GM12878 (cell line): ENCODE data around the gene IER2. TPM values are rescaled to one million over a fixed set of nuclear protein-coding genes. Genes with fewer than 3 reads are reported as not detected.

Source experiments
- ATAC-seq: fragments of 200-7000 bp; cut with Tn5 transposase; 3 replicates; pipeline ENCODE4 v1.9.1; 2020; ENCODE audit warnings: mild to moderate bottlenecking, moderate library complexity
- BruUV-seq: library from RNA; stranded (reverse); fragments of 400-500 nt; replicated peaks from 2 replicates; lab custom pipeline; 2021; lab: Mats Ljungman, UMichigan
- CTCF ChIA-PET: fragments of 300-600 bp; sonication (Branson Sonifier 250); formaldehyde crosslinking; extraction: SDS; loops from one replicate; lab custom pipeline; 2021; ENCODE audit warnings: inconsistent platforms; lab: Yijun Ruan, JAX
- POLR2A ChIA-PET: fragments of 350-600 bp; formaldehyde crosslinking; extraction: SDS; loops from one replicate; lab custom pipeline; 2021; ENCODE audit warnings: inconsistent platforms; lab: Charles Lee
- RAD21 ChIA-PET: fragments of 300-600 bp; sonication (Branson Sonifier 250); formaldehyde crosslinking; loops from one replicate; lab custom pipeline; 2023; ENCODE audit warnings: antibody characterized with exemption; ENCODE audit not compliant: unreplicated experiment; lab: Charles Lee
- SMC1A ChIA-PET: fragments of 300-600 bp; sonication (Branson Sonifier 250); formaldehyde crosslinking; loops from one replicate; lab custom pipeline; 2023; ENCODE audit not compliant: unreplicated experiment, uncharacterized antibody; lab: Charles Lee
- DNase-seq: peaks from one replicate; pipeline ENCODE4 v3.0.0-alpha.2; 2011; ENCODE audit warnings: low read depth, low spot score
- FAIRE-seq: peaks from 3 replicates; lab custom pipeline; 2011; peaks lifted over from hg19 to GRCh38; lab: Jason Lieb, UNC
- H2AFZ ChIP-seq: 2 replicates; pipeline ENCODE4 v1.6.0; 2011; ENCODE audit warnings: low read depth, low read length, control low read depth; ENCODE audit not compliant: control insufficient read depth
- H3K27ac ChIP-seq: 2 replicates; pipeline ENCODE4 v1.5.1; 2011; ENCODE audit warnings: control low read depth; ENCODE audit not compliant: control insufficient read depth, insufficient read depth
- H3K27me3 ChIP-seq, 2 experiments: replicated peaks in 1 of 2; 2 replicates each; pipeline versions ENCODE4 v1.6.0 to v1.6.1; 2011; ENCODE audit warnings: low read length in 1 of 2; ENCODE audit not compliant: control insufficient read depth in 2 of 2, insufficient read depth in 2 of 2
- H3K36me3 ChIP-seq, 2 experiments: 2 replicates each; pipeline ENCODE4 v1.5.1; 2011; ENCODE audit warnings: low read length in 1 of 2; ENCODE audit not compliant: control insufficient read depth in 2 of 2, insufficient read depth in 2 of 2
- H3K4me1 ChIP-seq: 2 replicates; pipeline ENCODE4 v1.6.1; 2011; ENCODE audit warnings: mild to moderate bottlenecking, low read length, moderate library complexity, mixed read lengths; ENCODE audit not compliant: control insufficient read depth, insufficient read depth
- H3K4me2 ChIP-seq: 2 replicates; pipeline ENCODE4 v1.6.0; 2011; ENCODE audit warnings: control low read depth; ENCODE audit not compliant: control insufficient read depth, insufficient read depth
- H3K4me3 ChIP-seq: fragments of 200-600 bp; sonication (generic); 2 replicates; pipeline ENCODE4 v1.5.1; 2016
- H3K79me2 ChIP-seq: 2 replicates; pipeline ENCODE4 v1.6.0; 2011; ENCODE audit warnings: low read length; ENCODE audit not compliant: control insufficient read depth, insufficient read depth
- H3K9ac ChIP-seq: 2 replicates; pipeline ENCODE4 v1.8.0; 2011; ENCODE audit warnings: low read length, control low read depth, mixed read lengths; ENCODE audit not compliant: control insufficient read depth, insufficient read depth
- H3K9me3 ChIP-seq: replicated peaks from 3 replicates; pipeline ENCODE4 v1.5.1; 2011; ENCODE audit warnings: mild to moderate bottlenecking, low read length; ENCODE audit not compliant: control insufficient read depth, insufficient read depth
- H4K20me1 ChIP-seq: 2 replicates; pipeline ENCODE4 v1.6.0; 2011; ENCODE audit not compliant: control insufficient read depth, insufficient read depth
- HDAC6 ChIP-seq: fragments of 200-600 bp; sonication (generic); IDR thresholded peaks from one replicate; pipeline ENCODE4 v1.8.0; 2017; ENCODE audit warnings: antibody characterized with exemption; ENCODE audit not compliant: unreplicated experiment
- HSF1 ChIP-seq: fragments of 150-350 bp; IDR thresholded peaks from 2 replicates; pipeline ENCODE4 v1.6.1; 2014; ENCODE audit warnings: mild to moderate bottlenecking, low read depth, low read length
- IKZF1 ChIP-seq: fragments of 450-650 bp; conservative IDR thresholded peaks from 2 replicates; pipeline ENCODE4 v1.6.1; 2017; ENCODE audit warnings: antibody characterized with exemption, mild to moderate bottlenecking
- MTA3 ChIP-seq: IDR thresholded peaks from 2 replicates; pipeline ENCODE4 v1.6.1; 2012; ENCODE audit warnings: low read length, inconsistent platforms, borderline replicate concordance
- NKRF ChIP-seq: fragments of 450-650 bp; conservative IDR thresholded peaks from 2 replicates; pipeline ENCODE4 v1.6.1; 2017; ENCODE audit warnings: mild to moderate bottlenecking, moderate library complexity
- NR2C1 ChIP-seq: fragments of 450-650 bp; IDR thresholded peaks from 2 replicates; pipeline ENCODE4 v1.6.1; 2017; ENCODE audit warnings: antibody characterized with exemption, mild to moderate bottlenecking, moderate library complexity
- SMARCA5 ChIP-seq: fragments of 450-650 bp; IDR thresholded peaks from 2 replicates; pipeline ENCODE4 v1.6.1; 2017; ENCODE audit warnings: mild to moderate bottlenecking
- SMC3 ChIP-seq: IDR thresholded peaks from 2 replicates; pipeline ENCODE4 v1.6.1; 2011; ENCODE audit warnings: low read length, improper control_type of control experiment, borderline replicate concordance
- SPI1 ChIP-seq: IDR thresholded peaks from 2 replicates; pipeline ENCODE4 v1.6.1; 2011; ENCODE audit warnings: low read depth, mild to moderate bottlenecking, low read length, moderate library complexity, borderline replicate concordance; ENCODE audit not compliant: insufficient read depth
- SREBF2 ChIP-seq: IDR thresholded peaks from 2 replicates; pipeline ENCODE4 v1.6.1; 2012; ENCODE audit warnings: mild to moderate bottlenecking, low read length
- SUPT20H ChIP-seq: IDR thresholded peaks from 2 replicates; pipeline ENCODE4 v1.6.1; 2011; ENCODE audit warnings: low read depth, mild to moderate bottlenecking, low read length, moderate library complexity, borderline replicate concordance; ENCODE audit not compliant: control insufficient read depth
- TAF1 ChIP-seq: IDR thresholded peaks from 2 replicates; pipeline ENCODE4 v1.6.1; 2011; ENCODE audit warnings: mild to moderate bottlenecking, low read depth, low read length, borderline replicate concordance
- TCF7 ChIP-seq: IDR thresholded peaks from 2 replicates; pipeline ENCODE4 v1.6.1; 2014; ENCODE audit warnings: antibody characterized with exemption, borderline replicate concordance
- ZNF592 ChIP-seq: fragments of 450-650 bp; IDR thresholded peaks from 2 replicates; pipeline ENCODE4 v1.6.1; 2017; ENCODE audit warnings: mild to moderate bottlenecking, moderate library complexity
- WGBS: methylation state at CpG from one replicate; pipeline ENCODE4 v1.1.6; 2016; ENCODE audit warnings: low lambda C conversion rate; ENCODE audit not compliant: insufficient replicate concordance, insufficient coverage; ENCODE audit errors: missing lambda C conversion rate; 5-methylcytosine and 5-hydroxymethylcytosine counted together
- in situ Hi-C: fragments of 300-500 bp; cut with MboI; formaldehyde crosslinking; loops from 9 replicates; pipeline ENCODE4 v1.14.3; 2018; ENCODE audit warnings: mixed read lengths
- intact Hi-C: fragments of 100-400 bp; cut with micrococcal nuclease; formaldehyde crosslinking; loops from one replicate; pipeline ENCODE4 v1.14.2; 2022; ENCODE audit not compliant: unreplicated experiment
- polyA plus RNA-seq, 11 experiments: library from polyadenylated mRNA; depleted of rRNA in 4 of 11; unstranded in 6 of 11; stranded (reverse) in 5 of 11; fragments of >200 nt; fragmentation: Nextera tagmentation in 4 of 11; fragmentation: Illumina TruSeq in 1 of 11; extraction: Ambion mirVana in 4 of 11; extraction: Trizol in 1 of 11; gene quantifications; 1 replicate in 1 of 11; 2 replicates in 10 of 11; pipeline versions ENCODE4 v1.2.1 to v1.2.3, GENCODE V29; 2011 to 2016; ENCODE audit warnings: inconsistent platforms in 2 of 11, missing spikeins in 2 of 11, low read depth in 1 of 11
- total RNA-seq, 4 experiments: library from RNA; depleted of rRNA in 3 of 4; stranded (reverse); fragments of >200 nt in 3 of 4; fragmentation: Illumina TruSeq in 1 of 4; extraction: Trizol in 1 of 4; gene quantifications; 2 replicates each; pipeline versions ENCODE4 v1.2.1 to v1.2.3, GENCODE V29; 2013 to 2021

IER2 gene
- total and polyA plus RNA-seq, 10 of the 15 experiments (the other 5 are each of a cell fraction or from before 2014, with no cell fraction given) = 2.8 to 94.5 (median 24.9) TPM

DNA sequence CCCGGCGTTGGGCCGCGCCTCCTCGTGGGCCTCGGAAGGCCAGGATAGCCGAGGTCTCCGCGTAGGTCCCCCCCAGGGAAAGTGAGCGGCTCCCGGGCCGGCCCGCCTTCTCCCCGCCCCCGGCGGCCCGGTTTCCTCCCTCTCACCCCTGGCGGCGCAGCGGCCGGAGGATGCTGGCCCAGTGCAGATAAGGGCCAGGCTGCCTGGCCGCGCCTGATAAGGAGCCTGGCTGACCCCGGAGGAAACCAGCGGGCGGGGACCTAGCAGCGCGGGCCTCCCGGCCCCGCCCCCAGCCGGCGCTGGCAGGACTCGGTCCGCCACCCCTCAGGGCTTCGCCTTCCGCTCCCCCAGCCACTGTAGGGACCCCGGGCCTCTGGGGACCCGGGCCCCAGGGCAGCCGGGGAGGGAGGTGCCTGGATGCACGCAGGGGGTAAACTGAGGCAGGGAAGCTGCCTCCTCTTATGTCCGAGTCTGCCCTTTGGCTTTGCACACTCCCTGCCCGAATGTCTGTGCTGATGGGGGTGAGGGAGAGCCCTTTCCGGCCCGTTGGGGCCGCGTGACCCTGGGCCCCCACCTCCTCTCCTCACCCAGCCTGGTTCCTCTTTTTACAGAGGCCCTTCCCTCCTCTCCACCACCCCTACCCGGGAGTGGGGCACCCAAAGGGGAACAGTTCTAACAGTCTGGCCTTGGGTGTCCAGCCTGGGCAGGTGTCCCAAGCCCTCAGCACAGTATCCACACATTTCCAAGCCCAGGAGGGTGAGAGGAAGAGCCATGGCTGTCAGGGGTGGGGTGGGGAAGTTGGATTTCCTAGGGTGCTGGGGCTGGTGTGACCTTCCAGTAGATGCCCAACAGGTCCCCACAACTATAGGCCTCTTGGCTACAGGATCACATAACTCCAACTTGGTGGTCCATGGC, 47.3 kb upstream of the IER2 start, which contains the start of gene LYL1:
LYL1 (minus strand) TSS at position 193 of the 915 bp plus-strand sequence. CDS start 1,687 bp downstream, outside the sequence.
- WGBS = under 1% methylated on average over 23 of the region's 47 CpGs
- H3K27me3 ChIP-seq = peaks cover 2% of the 10 kb centered on the region in 2 experiments
- no TSS peak for BruUV-seq
- peak within 1 kb of the TSS; percentile 57 for H3K4me3 ChIP-seq
- peaks cover 5% of the 10 kb centered on the region; the same call in 1 of the 2 replicates for H3K79me2 ChIP-seq
- H3K9ac ChIP-seq = peak within 1 kb of the TSS; percentile 59
- ChIA-PET SMC1A (interaction anchor here (0.6 kb wide), 2 partner anchors 104 to 132 kb away, joined by 3 to 6 read pairs; no protein-coding TSS in a partner anchor), CTCF (interaction anchor here (1.4 to 3.8 kb wide), 4 partner anchors 9 to 137 kb away, joined by 3 to 13 read pairs (median 12); no protein-coding TSS in a partner anchor), RAD21 (interaction anchor here (0.7 to 3.3 kb wide), 3 partner anchors 8 to 160 kb away, joined by 3 to 18 read pairs (median 5); no protein-coding TSS in a partner anchor), POLR2A (interaction anchor here (2.3 kb wide), 1 partner anchor 14 kb away, joined by 7 read pairs; the partner anchor contains the start of genes NACC1 and TRMT1)
- peak within 1 kb of the TSS; percentile 99 for H3K4me2 ChIP-seq
- ATAC-seq (peak; percentile 78), FAIRE-seq (peak; percentile 7), DNase-seq (no peak)
- peak within 1 kb of the TSS; percentile 56 for H2AFZ ChIP-seq
- in situ Hi-C loops (no loop called here), intact Hi-C loops (loop anchor here (5.0 kb wide), 2 partner anchors 49 to 159 kb away; partner anchors contain the start of genes IER2 and STX10)
- H3K4me1 ChIP-seq = peaks cover 50% of the 10 kb centered on the region
- peaks cover 0 to 2% of the 10 kb centered on the region in 2 experiments; a peak in 1 of 4 replicates for H3K36me3 ChIP-seq
- H3K27ac ChIP-seq = peak within 1 kb of the TSS; percentile 90
- H4K20me1 ChIP-seq = no peaks in the 10 kb centered on the region
- no peaks in the 10 kb centered on the region; the same call in 2 of the 3 replicates for H3K9me3 ChIP-seq
- no peak for TF ChIP-seq TAF1
- TF ChIP-seq NKRF = peak; percentile 69
- TF ChIP-seq NR2C1 = peak; percentile 32; the same call in 1 of the 2 replicates
- no peak for TF ChIP-seq SUPT20H
- TF ChIP-seq IKZF1 = peak; percentile 79
- TF ChIP-seq TCF7 = no peak
- TF ChIP-seq ZNF592 = no peak
- TF ChIP-seq HDAC6 = no peak
- TF ChIP-seq SPI1 = peak; percentile 94
- TF ChIP-seq SMC3 = no peak
- peak; percentile 51; the same call in 1 of the 2 replicates for TF ChIP-seq SMARCA5
- TF ChIP-seq MTA3 = no peak
- TF ChIP-seq HSF1 = no peak
- TF ChIP-seq SREBF2 = no peak
